Measurements from ENCODE around the gene TRIM56.
"Not testable (repeated sequence)": the region's sequence is repeated elsewhere in the genome, so short reads cannot be mapped to it uniquely, and the experiment has no call there.

Gene TRIM56

DNA sequence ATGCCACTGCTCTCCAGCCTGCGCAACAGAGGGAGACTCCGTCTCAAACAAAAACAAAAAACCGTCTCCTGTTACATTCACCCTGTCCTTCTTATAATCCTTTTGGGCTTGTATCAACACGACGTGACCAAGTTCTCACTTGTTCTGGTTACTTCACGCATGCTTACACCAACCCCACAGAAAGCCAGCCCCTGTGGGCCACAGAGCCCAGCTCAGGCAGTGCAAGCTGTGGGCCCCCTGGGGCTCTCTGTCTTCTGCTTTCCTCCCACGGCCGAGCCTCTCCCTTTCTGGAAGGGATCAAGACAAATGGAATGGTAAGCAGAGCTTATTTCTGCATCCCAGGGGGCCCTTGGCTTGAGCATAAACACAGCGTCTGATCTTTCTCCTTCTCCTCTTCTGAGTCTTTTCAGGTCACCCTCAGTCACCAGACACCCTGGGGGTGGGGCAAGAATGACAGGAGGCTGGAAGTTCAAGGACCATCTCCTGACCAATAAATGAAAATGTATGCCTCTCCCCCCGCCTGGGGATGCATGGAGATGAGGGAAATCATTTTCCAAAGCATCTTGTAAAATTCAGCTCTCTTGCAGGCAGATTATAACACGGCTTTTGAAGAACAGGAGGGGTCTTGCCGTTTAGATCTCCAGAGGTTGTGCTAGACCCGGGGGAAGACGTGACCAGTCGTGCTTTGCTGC, 19.0 kb upstream of the TRIM56 start:
- no peak overlapping the region for H3K4me3 ChIP-seq (ENCODE audit: low read depth, low read length)
- TF ChIP-seq, protein P1, sequence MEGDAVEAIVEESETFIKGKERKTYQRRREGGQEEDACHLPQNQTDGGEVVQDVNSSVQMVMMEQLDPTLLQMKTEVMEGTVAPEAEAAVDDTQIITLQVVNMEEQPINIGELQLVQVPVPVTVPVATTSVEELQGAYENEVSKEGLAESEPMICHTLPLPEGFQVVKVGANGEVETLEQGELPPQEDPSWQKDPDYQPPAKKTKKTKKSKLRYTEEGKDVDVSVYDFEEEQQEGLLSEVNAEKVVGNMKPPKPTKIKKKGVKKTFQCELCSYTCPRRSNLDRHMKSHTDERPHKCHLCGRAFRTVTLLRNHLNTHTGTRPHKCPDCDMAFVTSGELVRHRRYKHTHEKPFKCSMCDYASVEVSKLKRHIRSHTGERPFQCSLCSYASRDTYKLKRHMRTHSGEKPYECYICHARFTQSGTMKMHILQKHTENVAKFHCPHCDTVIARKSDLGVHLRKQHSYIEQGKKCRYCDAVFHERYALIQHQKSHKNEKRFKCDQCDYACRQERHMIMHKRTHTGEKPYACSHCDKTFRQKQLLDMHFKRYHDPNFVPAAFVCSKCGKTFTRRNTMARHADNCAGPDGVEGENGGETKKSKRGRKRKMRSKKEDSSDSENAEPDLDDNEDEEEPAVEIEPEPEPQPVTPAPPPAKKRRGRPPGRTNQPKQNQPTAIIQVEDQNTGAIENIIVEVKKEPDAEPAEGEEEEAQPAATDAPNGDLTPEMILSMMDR (IDR thresholded peaks at IDR 0.05; ENCODE audit: insufficient read depth, low read depth, low read length, missing control alignments) = no peak
- no peak for DNase-seq (ENCODE audit: low read depth)

DNA sequence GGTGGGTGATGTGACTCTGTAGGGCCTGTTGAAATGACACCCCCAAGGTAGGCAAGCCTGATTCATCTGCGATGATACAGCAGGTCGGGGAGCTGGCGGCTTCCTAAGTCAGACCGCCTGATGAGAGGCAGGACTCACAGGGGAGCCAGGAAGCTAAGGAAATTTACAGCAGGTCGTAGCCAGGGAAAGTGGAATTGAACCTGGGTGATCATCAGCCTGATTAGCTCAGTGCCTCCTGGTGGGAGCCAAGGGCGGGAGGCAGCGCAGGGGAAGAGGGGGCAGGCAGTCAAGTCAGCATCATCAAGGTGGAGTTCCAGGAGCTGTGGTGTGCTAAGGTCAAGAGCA, 18.5 kb upstream of the TRIM56 start:
- H3K4me3 ChIP-seq (ENCODE audit: low read depth, low read length) = no peak overlapping the region
- DNase-seq (ENCODE audit: low read depth) = no peak
- TF ChIP-seq, protein P1 (IDR thresholded peaks at IDR 0.05; ENCODE audit: insufficient read depth, low read depth, low read length, missing control alignments) = no peak

DNA sequence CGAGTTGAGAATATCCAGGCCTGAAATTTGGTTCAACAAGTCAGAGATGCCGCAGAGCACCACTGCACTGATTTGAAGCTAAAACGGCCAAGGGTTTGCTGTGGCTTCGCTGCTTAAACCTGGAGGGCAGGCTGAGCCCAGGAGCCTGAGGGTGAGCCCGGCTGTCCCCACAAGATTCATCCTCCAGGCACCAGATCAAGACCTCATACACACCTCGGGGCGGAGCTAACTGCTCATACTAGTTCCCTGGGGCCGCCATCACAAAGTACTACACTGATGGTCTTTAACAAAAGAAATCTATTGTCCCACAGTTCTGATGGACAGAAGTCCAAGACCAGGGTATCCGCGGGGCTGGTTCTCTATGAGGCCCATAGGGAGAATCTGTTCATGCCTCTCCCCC, 16.9 kb upstream of the TRIM56 start:
- no peak overlapping the region for H3K4me3 ChIP-seq (ENCODE audit: low read depth, low read length)
- TF ChIP-seq, protein P1 (IDR thresholded peaks at IDR 0.05; ENCODE audit: insufficient read depth, low read depth, low read length, missing control alignments) = no peak
- no peak for DNase-seq (ENCODE audit: low read depth)

DNA sequence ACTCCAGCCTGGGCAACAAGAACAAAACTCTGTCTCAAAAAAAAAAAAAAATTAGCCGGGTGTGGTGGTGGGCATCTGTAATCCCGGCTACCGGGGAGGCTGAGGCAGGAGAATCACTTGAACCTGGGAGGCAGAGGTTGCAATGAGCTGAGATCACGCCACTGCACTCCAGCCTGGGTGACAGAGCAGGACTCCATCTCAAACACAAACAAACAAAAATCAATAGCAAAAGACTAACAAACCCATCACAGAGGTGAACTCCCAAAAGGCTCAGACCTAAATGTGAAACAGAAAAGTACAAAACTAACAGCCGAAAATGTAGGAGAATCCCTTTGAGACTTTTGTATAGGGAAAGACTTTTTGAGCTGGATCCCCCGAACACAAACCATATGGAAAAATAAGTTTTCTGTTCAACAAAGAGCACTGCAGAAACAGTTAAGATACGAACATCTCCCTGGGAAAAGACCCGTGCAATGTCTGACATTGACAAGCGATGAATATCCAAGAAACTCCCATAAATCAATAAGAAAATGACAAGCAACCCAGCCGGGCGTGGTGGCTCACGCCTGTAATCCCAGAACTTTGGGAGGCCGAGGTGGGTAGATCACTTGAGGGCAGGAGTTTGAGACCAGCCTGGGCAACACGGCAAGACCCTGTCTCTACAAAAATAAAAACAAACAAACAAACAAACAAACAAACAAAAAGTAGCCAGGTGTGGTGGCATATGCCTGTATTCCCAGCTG, 13.7 kb upstream of the TRIM56 start:
- DNase-seq (ENCODE audit: low read depth); H3K4me3 ChIP-seq (ENCODE audit: low read depth, low read length): not testable (repeated sequence)

DNA sequence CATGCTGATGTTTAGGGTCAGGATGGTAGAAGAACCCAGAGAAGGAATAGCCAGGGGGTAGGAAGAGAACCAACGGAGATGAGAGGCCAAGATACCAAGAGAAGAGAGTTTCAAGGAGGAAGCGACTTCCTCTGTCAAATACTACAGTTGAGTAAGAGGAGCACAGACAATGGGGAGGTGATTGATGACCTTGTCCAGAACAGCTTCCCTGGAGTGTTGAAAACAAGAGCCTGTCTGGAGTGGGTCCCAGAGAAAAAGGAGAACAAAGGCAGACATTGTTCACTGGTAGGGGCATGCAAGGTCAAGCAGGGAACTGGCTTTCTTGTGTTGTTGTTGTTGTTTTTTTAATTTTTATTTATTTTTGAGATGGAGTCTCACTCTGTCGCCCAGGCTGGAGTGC, 9.6 kb upstream of the TRIM56 start:
- H3K4me3 ChIP-seq (ENCODE audit: low read depth, low read length) = no peak overlapping the region
- TF ChIP-seq, protein P1 (IDR thresholded peaks at IDR 0.05; ENCODE audit: insufficient read depth, low read depth, low read length, missing control alignments) = no peak
- no peak for DNase-seq (ENCODE audit: low read depth)

DNA sequence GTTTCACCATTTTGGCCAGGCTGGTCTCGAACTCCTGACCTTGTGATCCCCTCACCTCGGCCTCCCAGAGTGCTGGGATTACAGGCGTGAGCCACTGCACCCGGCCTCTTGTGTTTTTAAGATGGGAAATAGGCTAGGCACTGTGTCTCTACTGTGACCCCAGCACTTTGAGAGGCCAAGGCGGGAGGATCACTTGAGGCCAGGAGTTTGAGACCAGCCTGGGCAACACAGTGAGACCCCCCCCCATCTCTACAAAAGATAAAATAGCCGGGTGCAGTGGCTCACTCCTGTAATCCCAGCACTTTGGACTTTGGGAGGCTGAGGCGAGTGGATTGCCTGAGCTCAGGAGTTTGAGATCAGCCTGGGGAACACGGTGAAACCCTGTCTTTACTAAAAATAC, 9.1 kb upstream of the TRIM56 start:
- not testable (repeated sequence) for DNase-seq (ENCODE audit: low read depth); H3K4me3 ChIP-seq (ENCODE audit: low read depth, low read length)

DNA sequence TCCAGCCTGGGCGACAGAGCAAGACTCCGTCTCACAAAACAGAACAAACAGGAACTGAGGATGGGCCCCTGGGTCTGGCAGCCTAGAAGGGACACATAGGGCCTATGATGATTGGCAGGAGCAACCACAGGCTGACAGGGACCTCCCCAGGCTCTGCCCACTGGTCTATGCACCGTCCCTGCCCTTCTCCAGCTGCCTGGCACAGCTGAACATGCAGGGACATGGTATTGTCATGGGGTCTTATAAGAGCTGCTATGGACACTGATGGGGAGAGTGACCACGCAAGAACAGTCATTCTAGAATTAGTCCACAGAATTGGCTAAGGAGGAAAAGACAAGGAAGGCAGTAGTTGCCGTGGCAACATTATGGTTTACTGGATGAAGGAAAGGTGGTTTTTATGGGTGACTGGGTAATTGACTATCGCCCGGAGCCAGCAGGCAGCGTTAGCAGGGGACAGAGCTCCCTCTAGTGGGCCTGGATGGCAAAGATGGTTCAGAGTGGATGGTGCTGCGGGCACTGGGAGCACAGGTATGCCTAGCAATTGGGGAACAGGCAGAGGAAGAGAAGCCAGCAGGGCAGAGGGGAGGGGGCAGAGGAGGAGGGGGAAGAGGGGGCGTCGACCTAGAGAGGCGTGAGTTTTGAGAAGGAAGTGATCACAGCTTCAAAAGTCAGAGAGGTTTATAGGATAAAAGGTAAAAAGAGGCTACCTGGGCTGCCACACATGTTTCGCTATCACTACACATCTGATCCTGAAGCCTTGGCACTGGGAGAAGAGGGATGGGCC, 7.8 kb upstream of the TRIM56 start:
- TF ChIP-seq, protein P1 (IDR thresholded peaks at IDR 0.05; ENCODE audit: insufficient read depth, low read depth, low read length, missing control alignments) = peak; percentile 97
- no peak overlapping the region for H3K4me3 ChIP-seq (ENCODE audit: low read depth, low read length)
- peak; percentile 80 for DNase-seq (ENCODE audit: low read depth)

All from GM12865 (cell line).